H1 (cell line): ENCODE results near the gene XDH. TPM values are rescaled to one million over a fixed set of nuclear protein-coding genes. Genes with fewer than 3 reads are reported as not detected.

Source experiments
- CTCF ChIA-PET: fragments of 300-600 bp; sonication (Branson Sonifier 250); formaldehyde crosslinking; loops from one replicate; lab custom pipeline; 2021; ENCODE audit not compliant: partially characterized antibody; lab: Charles Lee
- POLR2A ChIA-PET: fragments of 300-600 bp; sonication (Branson Sonifier 250); formaldehyde crosslinking; loops from one replicate; lab custom pipeline; 2021; ENCODE audit warnings: inconsistent platforms; ENCODE audit not compliant: partially characterized antibody; lab: Charles Lee
- DNase-seq, 2 experiments: peaks; one replicate each; pipeline versions ENCODE4 v3.0.0 to v3.0.0-alpha.2; 2010 to 2022; ENCODE audit warnings: low spot score in 2 of 2, low read depth in 1 of 2, mixed read lengths in 1 of 2
- FAIRE-seq: peaks from 2 replicates; lab custom pipeline; 2011; peaks lifted over from hg19 to GRCh38; lab: Jason Lieb, UNC
- H2AFZ ChIP-seq: 2 replicates; pipeline ENCODE4 v1.8.1; 2012; ENCODE audit warnings: low read length, inconsistent platforms
- H2AK5ac ChIP-seq: 2 replicates; pipeline ENCODE4 v1.6.1; 2013; ENCODE audit warnings: low read depth, low read length
- H2BK120ac ChIP-seq: replicated peaks from 2 replicates; pipeline ENCODE3; 2013; ENCODE audit warnings: low read depth, low read length, inconsistent platforms
- H2BK12ac ChIP-seq: 2 replicates; pipeline ENCODE4 v1.6.1; 2013; ENCODE audit warnings: low read depth, low read length
- H2BK15ac ChIP-seq: 2 replicates; pipeline ENCODE4 v1.6.1; 2013; ENCODE audit warnings: low read length
- H2BK20ac ChIP-seq: 2 replicates; pipeline ENCODE4 v1.6.1; 2013; ENCODE audit warnings: low read length
- H2BK5ac ChIP-seq: 2 replicates; pipeline ENCODE4 v1.6.1; 2013; ENCODE audit warnings: low read depth, low read length
- H3K14ac ChIP-seq: 2 replicates; pipeline ENCODE4 v1.6.1; 2013; ENCODE audit warnings: inconsistent platforms; ENCODE audit not compliant: insufficient read length
- H3K18ac ChIP-seq: 2 replicates; pipeline ENCODE4 v1.6.1; 2013; ENCODE audit warnings: low read length; ENCODE audit errors: extremely low read depth
- H3K23ac ChIP-seq: 2 replicates; pipeline ENCODE4 v1.6.1; 2013; ENCODE audit warnings: inconsistent platforms; ENCODE audit not compliant: insufficient read length
- H3K23me2 ChIP-seq: 2 replicates; pipeline ENCODE4 v1.6.1; 2013; ENCODE audit warnings: low read depth, low read length
- H3K27ac ChIP-seq: 2 replicates; pipeline ENCODE4 v1.6.1; 2011; ENCODE audit warnings: low read depth, low read length, inconsistent platforms
- H3K27me3 ChIP-seq, 4 experiments: replicated peaks in 1 of 4; 1 replicate in 1 of 4; 2 replicates in 3 of 4; pipeline versions ENCODE4 v1.6.1 to v1.8.1; 2011 to 2013; ENCODE audit warnings: low read length in 3 of 4, mild to moderate bottlenecking in 3 of 4, inconsistent platforms in 2 of 4, mixed read lengths in 2 of 4, moderate library complexity in 1 of 4; ENCODE audit not compliant: control insufficient read depth in 3 of 4, insufficient read depth in 3 of 4; ENCODE audit errors: extremely low read depth in 1 of 4
- H3K36me3 ChIP-seq, 4 experiments: 2 replicates each; pipeline versions ENCODE4 v1.6.1 to v1.8.1; 2011 to 2013; ENCODE audit warnings: mild to moderate bottlenecking in 4 of 4, low read length in 3 of 4, moderate library complexity in 2 of 4, control low read depth in 1 of 4, inconsistent platforms in 1 of 4; ENCODE audit not compliant: insufficient read depth in 4 of 4, control insufficient read depth in 2 of 4
- H3K4ac ChIP-seq: replicated peaks from 2 replicates; pipeline ENCODE3; 2013; ENCODE audit warnings: low read length, low read depth, mixed read lengths, inconsistent platforms; ENCODE audit not compliant: insufficient read length
- H3K4me1 ChIP-seq, 4 experiments: replicated peaks in 1 of 4; 1 replicate in 1 of 4; 2 replicates in 3 of 4; pipeline versions ENCODE4 v1.6.1 to v1.8.1; 2011 to 2013; ENCODE audit warnings: low read length in 3 of 4, inconsistent platforms in 2 of 4, mixed read lengths in 1 of 4; ENCODE audit not compliant: insufficient read depth in 4 of 4, control insufficient read depth in 3 of 4
- H3K4me2 ChIP-seq, 2 experiments: 2 replicates each; pipeline versions ENCODE4 v1.6.1 to v1.8.1; 2011 to 2013; ENCODE audit warnings: low read depth in 2 of 2, low read length in 2 of 2, control low read depth in 1 of 2, inconsistent platforms in 1 of 2, mild to moderate bottlenecking in 1 of 2; ENCODE audit not compliant: insufficient read depth in 1 of 2
- H3K4me3 ChIP-seq, 4 experiments: fragments of 200-600, 300-600 bp in 1 of 4; sonication (generic), shearing (Covaris generic), sonication (Bioruptor Twin) in 1 of 4; 2 replicates each; pipeline versions ENCODE4 v1.5.1 to v1.8.1; 2011 to 2016; ENCODE audit warnings: low read length in 4 of 4, low read depth in 3 of 4, control low read depth in 2 of 4, inconsistent platforms in 2 of 4, mild to moderate bottlenecking in 2 of 4, mixed read lengths in 1 of 4, moderate library complexity in 1 of 4; ENCODE audit not compliant: insufficient read depth in 2 of 4; ENCODE audit errors: extremely low read depth in 1 of 4
- H3K56ac ChIP-seq: replicated peaks from 2 replicates; pipeline ENCODE3; 2013; ENCODE audit warnings: low read depth, mild to moderate bottlenecking, mixed read lengths, low read length, inconsistent platforms; ENCODE audit not compliant: insufficient read length
- H3K79me1 ChIP-seq: 2 replicates; pipeline ENCODE4 v1.6.1; 2013; ENCODE audit warnings: low read depth, low read length, control low read depth
- H3K79me2 ChIP-seq, 2 experiments: 2 replicates each; pipeline versions ENCODE4 v1.6.1 to v1.8.1; 2012 to 2013; ENCODE audit warnings: low read length in 2 of 2, mild to moderate bottlenecking in 2 of 2, inconsistent platforms in 1 of 2; ENCODE audit not compliant: insufficient read depth in 2 of 2, control insufficient read depth in 1 of 2
- H3K9ac ChIP-seq, 4 experiments: replicated peaks in 1 of 4; 1 replicate in 1 of 4; 2 replicates in 3 of 4; pipeline versions ENCODE4 v1.6.1 to v1.8.1; 2011 to 2013; ENCODE audit warnings: low read depth in 3 of 4, low read length in 3 of 4, control low read depth in 2 of 4, mild to moderate bottlenecking in 2 of 4, moderate library complexity in 2 of 4, inconsistent platforms in 1 of 4; ENCODE audit errors: extremely low read depth in 1 of 4
- H3K9me3 ChIP-seq, 2 experiments: 2 replicates each; pipeline versions ENCODE4 v1.6.1 to v1.8.1; 2012 to 2013; ENCODE audit warnings: mild to moderate bottlenecking in 2 of 2, moderate library complexity in 2 of 2, control low read depth in 1 of 2, inconsistent platforms in 1 of 2, low read depth in 1 of 2, low read length in 1 of 2, mixed read lengths in 1 of 2; ENCODE audit not compliant: insufficient read depth in 2 of 2
- H4K20me1 ChIP-seq, 2 experiments: replicated peaks in 1 of 2; 2 replicates each; pipeline versions ENCODE3 to v1.8.1; 2011 to 2013; ENCODE audit warnings: inconsistent platforms in 2 of 2, low read length in 2 of 2, mild to moderate bottlenecking in 1 of 2; ENCODE audit not compliant: insufficient read depth in 2 of 2, control insufficient read depth in 1 of 2
- H4K5ac ChIP-seq: 2 replicates; pipeline ENCODE4 v1.6.1; 2013; ENCODE audit warnings: low read length, low read depth, mixed read lengths, inconsistent platforms; ENCODE audit not compliant: insufficient read length
- H4K8ac ChIP-seq: 2 replicates; pipeline ENCODE4 v1.8.0; 2013; ENCODE audit warnings: mild to moderate bottlenecking, moderate library complexity, low read length, inconsistent platforms; ENCODE audit not compliant: insufficient read depth; ENCODE audit errors: extremely low read depth
- H4K91ac ChIP-seq: replicated peaks from 2 replicates; pipeline ENCODE3; 2013; ENCODE audit warnings: low read length, mixed read lengths, inconsistent platforms; ENCODE audit not compliant: insufficient read length
- CBX8 ChIP-seq: fragments of 300-800, 300-1000 bp; sonication (generic); IDR thresholded peaks from 2 replicates; pipeline ENCODE4 v1.7.1; 2016; ENCODE audit warnings: low read depth, low read length, borderline replicate concordance
- CTBP2 ChIP-seq: IDR thresholded peaks from 2 replicates; pipeline ENCODE4 v1.7.0; 2011; ENCODE audit warnings: borderline replicate concordance, mild to moderate bottlenecking, moderate library complexity, mixed read lengths, low read length; ENCODE audit not compliant: insufficient read depth, insufficient read length
- E2F6 ChIP-seq: IDR thresholded peaks from 2 replicates; pipeline ENCODE4 v1.6.1; 2012; ENCODE audit warnings: inconsistent platforms
- FOSL1 ChIP-seq: IDR thresholded peaks from 2 replicates; pipeline ENCODE4 v1.6.1; 2011; ENCODE audit warnings: mild to moderate bottlenecking, low read depth, low read length, moderate library complexity; ENCODE audit not compliant: insufficient read depth
- GABPA ChIP-seq: IDR thresholded peaks from 2 replicates; pipeline ENCODE4 v1.6.1; 2011; ENCODE audit warnings: mild to moderate bottlenecking, low read length, moderate library complexity, borderline replicate concordance; ENCODE audit not compliant: insufficient read depth
- KDM5A ChIP-seq: fragments of 200-600 bp; IDR thresholded peaks from 2 replicates; pipeline ENCODE4 v1.7.1; 2012; ENCODE audit warnings: mild to moderate bottlenecking, low read length, inconsistent platforms, mixed read lengths
- MAFK ChIP-seq: IDR thresholded peaks from 2 replicates; pipeline ENCODE4 v1.6.1; 2012; ENCODE audit warnings: low read depth, mild to moderate bottlenecking, improper control_type of control experiment, low read length
- SIN3A ChIP-seq, 2 experiments: IDR thresholded peaks in 1 of 2; conservative IDR thresholded peaks in 1 of 2; 2 replicates each; pipeline ENCODE4 v1.6.1; 2011 to 2012; ENCODE audit warnings: low read length in 2 of 2, improper control_type of control experiment in 1 of 2, low read depth in 1 of 2, mild to moderate bottlenecking in 1 of 2
- SIRT6 ChIP-seq: IDR thresholded peaks from one replicate; pipeline ENCODE4 v1.7.1; 2012; ENCODE audit warnings: low read length, inconsistent platforms
- SIX5 ChIP-seq: IDR thresholded peaks from 2 replicates; pipeline ENCODE4 v1.6.1; 2011; ENCODE audit warnings: mild to moderate bottlenecking, low read depth, low read length
- SUZ12 ChIP-seq: fragments of 200-600 bp; sonication (generic); IDR thresholded peaks from 2 replicates; pipeline ENCODE4 v1.6.1; 2012; ENCODE audit warnings: mild to moderate bottlenecking, inconsistent platforms, low read length, moderate library complexity, mixed read lengths
- USF2 ChIP-seq: IDR thresholded peaks from 2 replicates; pipeline ENCODE4 v1.6.1; 2011; ENCODE audit warnings: low read length, improper control_type of control experiment
- WGBS, 2 experiments: shearing (Covaris generic) in 1 of 2; methylation state at CpG; one replicate each; pipeline versions ENCODE4 v1.1.6 to v1.1.7; 2013 to 2015; ENCODE audit warnings: low lambda C conversion rate in 2 of 2, mixed read lengths in 2 of 2, inconsistent platforms in 1 of 2, low coverage in 1 of 2, missing lambda C conversion rate in 1 of 2; ENCODE audit not compliant: insufficient replicate concordance in 2 of 2, insufficient coverage in 1 of 2, insufficient read length in 1 of 2; ENCODE audit errors: extremely low coverage in 1 of 2, missing lambda C conversion rate in 1 of 2; 5-methylcytosine and 5-hydroxymethylcytosine counted together
- polyA plus RNA-seq, 7 experiments: library from polyadenylated mRNA; depleted of rRNA in 3 of 7; stranded (reverse) in 5 of 7; unstranded in 2 of 7; fragments of >200 nt in 5 of 7; fragments of 200-250 nt in 2 of 7; gene quantifications; 1 replicate in 5 of 7; 2 replicates in 1 of 7; 4 replicates in 1 of 7; pipeline versions ENCODE4 v1.2.1 to v1.2.3, GENCODE V29; 2011 to 2013; ENCODE audit warnings: missing spikeins in 2 of 7, mixed read lengths in 2 of 7
- total RNA-seq: library from RNA; stranded (reverse); fragmentation: NEBNext Ultra II Directional; extraction: Animal tissue kit (Norgen Biotek cat#: 25700); gene quantifications from 2 replicates; pipeline ENCODE4 v1.2.1, GENCODE V29; 2021

XDH gene
- total and polyA plus RNA-seq, 2 of the 8 experiments (the other 6 are each of a cell fraction or from before 2014, with no cell fraction given) = 0.68 to 1.2 TPM

- H3K27me3 ChIP-seq = no peaks in the 10 kb centered on the region
- no peak overlapping the region for H2BK15ac ChIP-seq
- no peaks in the 10 kb centered on the region for H3K79me2 ChIP-seq
- H4K5ac ChIP-seq = no peak overlapping the region
- no peak overlapping the region for H2AFZ ChIP-seq
- H2BK5ac ChIP-seq = no peak overlapping the region
- H3K9me3 ChIP-seq = no peaks in the 10 kb centered on the region
- H3K56ac ChIP-seq = no peak overlapping the region
- no peaks in the 10 kb centered on the region for H4K20me1 ChIP-seq
- no peak overlapping the region for H3K23ac ChIP-seq
- H3K9ac ChIP-seq = no peak overlapping the region
- no peak overlapping the region for H3K18ac ChIP-seq
- no peak overlapping the region for H4K8ac ChIP-seq
- no peak overlapping the region for H3K4me3 ChIP-seq
- POLR2A ChIA-PET = no interaction called here
- H3K4me2 ChIP-seq = no peak overlapping the region
- no peaks in the 10 kb centered on the region for H3K36me3 ChIP-seq
- no peak for FAIRE-seq
- no peak overlapping the region for H2AK5ac ChIP-seq
- no peak overlapping the region for H2BK20ac ChIP-seq
- no peaks in the 10 kb centered on the region for H3K79me1 ChIP-seq
- no peak overlapping the region for H4K91ac ChIP-seq
- no peak overlapping the region for H2BK12ac ChIP-seq
- no peaks in the 10 kb centered on the region for H3K23me2 ChIP-seq
- WGBS, 2 experiments = 100% methylated on average over 1 of the region's 1 CpG; no CpG with 5 or more reads in 1 of the 2 experiments
- H3K27ac ChIP-seq = no peak overlapping the region
- DNase-seq = no peak
- peaks cover 0 to 3% (median under 1%) of the 10 kb centered on the region in 4 experiments; a peak in 4 of 7 replicates for H3K4me1 ChIP-seq
- H3K14ac ChIP-seq = no peak overlapping the region
- H2BK120ac ChIP-seq = no peak overlapping the region
- CTCF ChIA-PET = interaction anchor here (0.9 to 1.3 kb wide), 2 partner anchors 9 to 583 kb away, joined by 3 read pairs; no protein-coding TSS in a partner anchor
- no peak overlapping the region for H3K4ac ChIP-seq
- no peak for TF ChIP-seq FOSL1
- no peak for TF ChIP-seq E2F6
- no peak for TF ChIP-seq CTBP2
- no peak for TF ChIP-seq SIX5
- TF ChIP-seq MAFK = no peak
- TF ChIP-seq SUZ12 = no peak
- no peak for TF ChIP-seq KDM5A
- no peak for TF ChIP-seq SIN3A (conservative IDR thresholded peaks at IDR 0.05 in 1 of 2, IDR thresholded peaks at IDR 0.05 in 1 of 2; ENCODE audit: low read depth in 1 of 2, low read length in 2 of 2)
- TF ChIP-seq USF2 = no peak
- no peak for TF ChIP-seq SIRT6
- no peak for TF ChIP-seq CBX8
- TF ChIP-seq GABPA = no peak
These were observed 120.3 kb downstream of the XDH start for GRCh38 chr2:31294196-31294595.
